Neuronal stem cell (in vitro differentiated cells): ENCODE data around the gene FAM3A.
A peak's percentile ranks its signal among the peaks of the same experiment; 100 is the strongest.

Source experiments
- DNase-seq: peaks from one replicate; pipeline ENCODE4 v3.0.0-alpha.2; 2013; ENCODE audit warnings: low spot score
- H2AFZ ChIP-seq: one replicate; pipeline ENCODE4 v1.6.1; 2013; ENCODE audit warnings: mild to moderate bottlenecking, low read length, inconsistent platforms
- H2AK5ac ChIP-seq: 2 replicates; pipeline ENCODE4 v1.6.1; 2013; ENCODE audit warnings: low read depth, mild to moderate bottlenecking, inconsistent platforms, low read length, moderate library complexity, mixed read lengths
- H2BK120ac ChIP-seq: 2 replicates; pipeline ENCODE4 v1.6.1; 2013; ENCODE audit warnings: low read depth, mild to moderate bottlenecking, inconsistent platforms, low read length, moderate library complexity, mixed read lengths
- H2BK12ac ChIP-seq: one replicate; pipeline ENCODE4 v1.6.1; 2013; ENCODE audit warnings: low read length, inconsistent platforms
- H2BK15ac ChIP-seq: 2 replicates; pipeline ENCODE4 v1.6.1; 2013; ENCODE audit warnings: mild to moderate bottlenecking, low read length, inconsistent platforms, mixed read lengths
- H2BK5ac ChIP-seq: one replicate; pipeline ENCODE4 v1.6.1; 2013; ENCODE audit warnings: inconsistent platforms, mild to moderate bottlenecking, low read length, moderate library complexity
- H3K14ac ChIP-seq: one replicate; pipeline ENCODE4 v1.6.1; 2013; ENCODE audit warnings: low read length, inconsistent platforms
- H3K18ac ChIP-seq: 2 replicates; pipeline ENCODE4 v1.6.1; 2013; ENCODE audit warnings: low read length, inconsistent platforms
- H3K23ac ChIP-seq: 2 replicates; pipeline ENCODE4 v1.6.1; 2013; ENCODE audit warnings: low read depth, mild to moderate bottlenecking, mixed read lengths, low read length, inconsistent platforms; ENCODE audit not compliant: poor library complexity
- H3K27ac ChIP-seq: replicated peaks from 3 replicates; pipeline ENCODE4 v1.5.1; 2013; ENCODE audit warnings: low read length, inconsistent platforms
- H3K27me3 ChIP-seq, 3 experiments: 2 replicates each; pipeline ENCODE4 v1.6.1; 2013; ENCODE audit warnings: low read length in 3 of 3, mild to moderate bottlenecking in 2 of 3, inconsistent platforms in 1 of 3, low read depth in 1 of 3, mixed read lengths in 1 of 3, moderate library complexity in 1 of 3; ENCODE audit not compliant: control insufficient read depth in 3 of 3, insufficient read depth in 3 of 3
- H3K36me3 ChIP-seq, 2 donors: replicated peaks in 1 of 2; 2 replicates each; pipeline ENCODE4 v1.6.1; 2013; ENCODE audit warnings: low read length in 2 of 2; ENCODE audit not compliant: control insufficient read depth in 2 of 2, insufficient read depth in 2 of 2
- H3K4ac ChIP-seq: 2 replicates; pipeline ENCODE4 v1.6.1; 2013; ENCODE audit warnings: inconsistent platforms, mild to moderate bottlenecking, low read length, moderate library complexity
- H3K4me1 ChIP-seq, 2 donors: 1 replicate in 1 of 2; 2 replicates in 1 of 2; pipeline ENCODE4 v1.6.1; 2013; ENCODE audit warnings: low read length in 2 of 2, low read depth in 1 of 2; ENCODE audit not compliant: control insufficient read depth in 2 of 2, insufficient read depth in 1 of 2
- H3K4me2 ChIP-seq: one replicate; pipeline ENCODE4 v1.6.1; 2013; ENCODE audit warnings: mild to moderate bottlenecking, low read length, inconsistent platforms; ENCODE audit not compliant: insufficient read depth, poor library complexity, severe bottlenecking
- H3K4me3 ChIP-seq, 2 donors: 2 replicates each; pipeline ENCODE4 v1.5.1; 2013; ENCODE audit warnings: low read length in 2 of 2, mild to moderate bottlenecking in 2 of 2, inconsistent platforms in 1 of 2, moderate library complexity in 1 of 2
- H3K79me1 ChIP-seq: one replicate; pipeline ENCODE4 v1.6.1; 2013; ENCODE audit warnings: low read depth, mild to moderate bottlenecking, inconsistent platforms, low read length, moderate library complexity
- H3K9ac ChIP-seq: one replicate; pipeline ENCODE4 v1.6.1; 2013; ENCODE audit warnings: mild to moderate bottlenecking, low read depth, low read length, inconsistent platforms; ENCODE audit not compliant: poor library complexity
- H3K9me3 ChIP-seq, 2 donors: replicated peaks in 1 of 2; 2 replicates each; pipeline versions ENCODE3 to v1.6.1; 2013; ENCODE audit warnings: low read length in 2 of 2, mild to moderate bottlenecking in 2 of 2, inconsistent platforms in 1 of 2, low read depth in 1 of 2, mixed read lengths in 1 of 2, moderate library complexity in 1 of 2; ENCODE audit not compliant: control insufficient read depth in 2 of 2, insufficient read depth in 1 of 2
- H4K8ac ChIP-seq: one replicate; pipeline ENCODE4 v1.6.1; 2013; ENCODE audit warnings: low read depth, mild to moderate bottlenecking, inconsistent platforms, low read length, moderate library complexity
- H4K91ac ChIP-seq: one replicate; pipeline ENCODE4 v1.6.1; 2013; ENCODE audit warnings: low read length, low read depth, mild to moderate bottlenecking, inconsistent platforms; ENCODE audit not compliant: poor library complexity
- WGBS, 2 donors: extraction: QIAGEN DNeasy Blood & Tissue Kit; methylation state at CpG; one replicate each; pipeline ENCODE4 v1.1.7; 2013; ENCODE audit warnings: missing lambda C conversion rate in 2 of 2, mixed read lengths in 1 of 2; ENCODE audit not compliant: insufficient read length in 2 of 2, insufficient replicate concordance in 1 of 2; ENCODE audit errors: extremely low coverage in 2 of 2; 5-methylcytosine and 5-hydroxymethylcytosine counted together

The FAM3A gene

GRCh38 chrX:154483325-154483724 is 32.7 kb downstream of the FAM3A start:
- Histone ChIP-seq H3K27ac (no peak overlapping the region), H2BK12ac (no peak overlapping the region), H3K14ac (no peak overlapping the region), H3K79me1 (peaks cover 8% of the 10 kb centered on the region), H3K18ac (no peak overlapping the region), H2AFZ (no peak overlapping the region), H3K27me3 (peaks cover 0 to 10% (median 0%) of the 10 kb centered on the region in 3 experiments), H4K91ac (no peak overlapping the region), H3K23ac (no peak overlapping the region), H3K4me3 (no peak overlapping the region), H3K4ac (no peak overlapping the region), H2BK5ac (no peak overlapping the region), H3K36me3 (peaks cover 3 to 8% of the 10 kb centered on the region in 2 donors), H3K4me1 (peaks cover 0 to under 1% of the 10 kb centered on the region in 2 donors), H2AK5ac (no peak overlapping the region), H2BK15ac (no peak overlapping the region), H2BK120ac (no peak overlapping the region), H3K9ac (no peak overlapping the region), H3K4me2 (no peak overlapping the region), H4K8ac (no peak overlapping the region), H3K9me3 (no peaks in the 10 kb centered on the region)
- no peak for DNase-seq
- no CpG with 5 or more reads among the region's 7 CpGs for WGBS, 2 donors

- H3K18ac ChIP-seq, result no peak overlapping the region
- no peak overlapping the region for H3K23ac ChIP-seq
- H2BK5ac ChIP-seq, result no peak overlapping the region
- H2BK12ac ChIP-seq, result no peak overlapping the region
- no peak overlapping the region for H3K4me2 ChIP-seq
- peaks cover 0 to 10% (median 0%) of the 10 kb centered on the region in 3 experiments for H3K27me3 ChIP-seq
- no peak for DNase-seq
- no peak overlapping the region for H3K14ac ChIP-seq
- no peak overlapping the region for H2BK15ac ChIP-seq
- H3K27ac ChIP-seq, result no peak overlapping the region
- no peak overlapping the region for H3K4ac ChIP-seq
- peak overlapping the region; percentile 77 for H2AFZ ChIP-seq
- peaks cover 3 to 5% of the 10 kb centered on the region in 2 donors for H3K36me3 ChIP-seq
- peaks cover 2 to 5% of the 10 kb centered on the region in 2 donors for H3K4me1 ChIP-seq
- H2AK5ac ChIP-seq, result no peak overlapping the region
- H3K9me3 ChIP-seq, result no peaks in the 10 kb centered on the region
- H4K91ac ChIP-seq, result no peak overlapping the region
- WGBS, 2 donors, result no CpG with 5 or more reads among the region's 7 CpGs
- H3K9ac ChIP-seq, result peak overlapping the region; percentile 70
- H4K8ac ChIP-seq, result no peak overlapping the region
- no peak overlapping the region for H3K4me3 ChIP-seq
- H2BK120ac ChIP-seq, result no peak overlapping the region
- H3K79me1 ChIP-seq, result peaks cover 9% of the 10 kb centered on the region
Measured at GRCh38 chrX:154482786-154483185, 33.2 kb downstream of the FAM3A start.

GRCh38 chrX:154481911-154482601 is 34.0 kb downstream of the FAM3A start:
- Histone ChIP-seq H3K79me1 (peaks cover 9% of the 10 kb centered on the region), H2BK5ac (no peak overlapping the region), H2BK15ac (no peak overlapping the region), H2BK12ac (no peak overlapping the region), H3K23ac (no peak overlapping the region), H3K27me3 (peaks cover 0 to 11% (median 0%) of the 10 kb centered on the region in 3 experiments), H3K27ac (no peak overlapping the region), H3K18ac (no peak overlapping the region), H3K14ac (no peak overlapping the region), H3K4ac (no peak overlapping the region), H2BK120ac (no peak overlapping the region), H3K4me2 (no peak overlapping the region), H2AK5ac (no peak overlapping the region), H4K91ac (no peak overlapping the region), H3K9me3 (no peaks in the 10 kb centered on the region), H3K4me3 (no peak overlapping the region), H3K4me1 (peaks cover 2 to 6% of the 10 kb centered on the region in 2 donors), H3K36me3 (peaks cover 0 to 3% of the 10 kb centered on the region in 2 donors), H2AFZ (peak overlapping the region; percentile 77), H3K9ac (no peak overlapping the region), H4K8ac (no peak overlapping the region)
- no CpG with 5 or more reads among the region's 14 CpGs for WGBS, 2 donors
- no peak for DNase-seq

GRCh38 chrX:154481195-154481594 is 34.8 kb downstream of the FAM3A start:
- Histone ChIP-seq H3K18ac (no peak overlapping the region), H2AFZ (no peak overlapping the region), H4K8ac (no peak overlapping the region), H3K4ac (no peak overlapping the region), H2BK15ac (no peak overlapping the region), H3K9me3 (peaks cover 0 to 2% of the 10 kb centered on the region in 2 donors), H3K79me1 (peaks cover 9% of the 10 kb centered on the region), H3K4me2 (no peak overlapping the region), H3K27ac (no peak overlapping the region), H2BK5ac (no peak overlapping the region), H3K14ac (no peak overlapping the region), H3K23ac (no peak overlapping the region), H2BK120ac (no peak overlapping the region), H3K27me3 (peaks cover 0 to 16% (median 0%) of the 10 kb centered on the region in 3 experiments), H4K91ac (no peak overlapping the region), H3K36me3 (peaks cover 0 to 6% of the 10 kb centered on the region in 2 donors), H3K9ac (no peak overlapping the region), H2BK12ac (no peak overlapping the region), H2AK5ac (no peak overlapping the region), H3K4me1 (peaks cover 2 to 6% of the 10 kb centered on the region in 2 donors), H3K4me3 (no peak overlapping the region)
- no peak for DNase-seq
- WGBS, 2 donors, result no CpG with 5 or more reads among the region's 5 CpGs
